GM21367 (cell line): ENCODE measurements around the gene SIVA1.

ENCODE experiments used
- ATAC-seq: cut with Tn5 transposase; IDR thresholded peaks from one replicate; pipeline ENCODE4 v1.9.1; 2021; ENCODE audit not compliant: unreplicated experiment

The SIVA1 gene

DNA sequence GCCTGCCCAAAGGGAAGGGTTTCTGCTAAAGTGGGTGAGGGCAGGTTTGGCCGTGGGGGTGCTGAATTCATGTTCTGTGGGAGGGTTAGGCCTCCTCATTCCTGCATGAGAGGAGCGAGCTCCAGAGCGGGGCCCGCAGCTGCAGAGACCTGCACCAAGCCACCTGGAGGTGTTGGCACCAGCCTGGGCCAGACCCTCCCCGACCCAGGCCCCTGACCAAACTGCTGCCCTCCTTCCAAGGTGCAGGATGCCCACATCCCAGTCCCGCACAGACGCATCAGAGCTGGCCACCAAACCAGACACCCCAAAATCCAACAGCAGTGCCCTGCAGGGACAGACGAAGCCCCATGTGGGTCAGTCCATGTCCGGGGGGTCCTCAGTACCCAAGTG lies 18.4 kb upstream of the SIVA1 start:
- ATAC-seq = no peak

DNA sequence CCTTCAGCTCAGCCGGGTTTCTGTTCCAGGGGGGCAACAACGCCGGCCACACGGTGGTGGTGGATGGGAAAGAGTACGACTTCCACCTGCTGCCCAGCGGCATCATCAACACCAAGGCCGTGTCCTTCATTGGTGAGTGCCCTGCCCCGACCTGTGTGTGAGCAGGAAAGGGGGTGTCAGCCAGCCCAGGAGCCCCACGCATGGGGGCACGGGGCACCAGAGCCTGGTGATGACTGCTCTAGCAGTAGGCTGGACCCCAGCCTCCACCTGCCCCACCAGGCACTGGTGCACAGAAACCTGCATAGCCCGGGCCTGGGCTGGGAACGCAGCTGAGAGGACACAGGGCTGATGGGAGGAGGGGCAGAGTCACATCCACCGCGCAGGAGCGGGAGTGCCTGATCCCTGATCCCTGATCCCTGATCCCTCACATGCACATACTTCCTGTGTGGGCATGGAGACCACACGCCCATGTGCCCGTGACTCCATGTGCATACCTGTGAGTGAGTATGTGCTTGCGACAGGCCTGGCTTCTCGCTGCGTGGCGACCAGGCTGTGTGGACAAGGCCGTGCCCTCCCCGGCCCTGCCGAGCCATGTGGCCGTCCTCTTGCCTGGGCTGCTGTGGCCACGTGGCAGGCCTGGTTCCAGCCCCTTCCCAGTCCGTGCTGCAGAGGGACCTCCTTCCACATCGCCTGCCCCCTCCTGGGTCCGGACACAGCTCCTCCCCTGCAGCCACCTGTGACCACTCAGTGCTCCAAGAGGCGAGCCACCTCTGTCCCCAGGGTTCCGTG lies 17.8 kb upstream of the SIVA1 start:
- no peak for ATAC-seq

DNA sequence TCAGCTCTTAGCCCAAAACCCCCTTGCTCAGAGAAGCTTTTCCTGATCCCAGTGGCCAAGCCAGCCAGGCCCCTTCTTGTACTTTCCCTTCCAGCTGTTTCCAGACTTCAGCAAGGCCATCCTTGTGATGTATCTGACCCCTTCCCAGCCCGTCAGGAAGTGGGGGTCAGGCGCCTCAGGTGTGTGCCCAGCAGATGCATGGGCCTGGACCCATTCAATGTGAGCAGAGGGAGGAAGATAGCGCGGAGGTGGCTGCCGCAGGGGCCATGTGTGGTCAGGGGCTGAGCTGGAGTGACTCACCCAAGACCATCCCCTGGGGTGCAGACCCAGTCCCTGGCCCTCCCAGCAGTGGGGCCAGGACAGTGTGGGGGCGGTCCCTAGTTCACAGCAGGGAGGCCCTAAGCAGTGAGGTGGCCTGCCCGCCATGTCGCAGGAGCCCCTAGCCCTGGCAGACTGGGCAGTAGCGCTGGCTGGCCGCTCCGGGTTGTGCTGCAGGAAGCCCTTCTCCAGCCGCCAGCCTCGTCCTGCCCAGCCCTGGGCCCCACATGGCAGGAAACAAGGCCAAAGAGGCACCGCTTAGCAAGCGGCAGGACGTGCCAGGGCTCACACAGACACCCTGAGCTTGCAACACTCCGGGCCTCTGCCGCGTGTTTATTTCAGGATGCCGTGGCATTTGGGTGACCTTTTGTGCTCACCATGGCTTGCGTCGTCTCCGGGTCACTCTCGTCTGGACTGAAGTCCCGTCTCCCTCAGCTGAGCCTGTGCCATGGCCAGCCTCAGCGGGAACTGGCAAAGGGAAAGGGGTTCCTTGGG lies 16.9 kb upstream of the SIVA1 start:
- no peak for ATAC-seq

DNA sequence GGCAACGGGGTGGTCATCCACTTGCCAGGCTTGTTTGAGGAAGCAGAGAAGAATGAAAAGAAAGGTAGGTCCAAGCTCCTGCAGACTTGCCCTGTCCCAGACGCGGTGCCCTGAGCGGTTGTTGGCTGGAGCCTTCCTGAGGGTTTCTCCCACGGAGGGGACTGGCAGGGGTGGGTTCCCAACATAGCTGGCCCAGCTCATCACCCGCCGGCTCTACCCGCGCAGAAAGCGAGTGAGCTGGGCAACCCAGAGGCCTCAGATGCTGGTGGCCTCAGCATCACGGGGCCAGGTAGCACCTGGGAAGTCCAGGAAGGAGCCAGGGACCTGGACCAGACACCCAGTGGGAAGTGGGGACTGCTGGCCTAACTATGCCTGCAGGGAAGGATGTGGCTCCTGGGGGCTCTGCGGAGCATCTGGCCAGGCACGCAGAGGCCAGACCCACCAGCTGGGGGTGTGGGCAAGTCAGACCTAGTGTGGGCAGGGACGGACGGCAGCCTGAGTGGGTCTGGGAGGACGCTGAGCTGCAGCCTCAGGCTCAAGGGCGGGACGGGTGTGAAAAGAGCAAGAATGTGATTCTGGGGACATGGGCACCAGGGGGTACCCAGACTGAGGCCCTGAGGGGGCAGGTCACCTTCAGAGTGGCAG lies 14.4 kb upstream of the SIVA1 start:
- no peak for ATAC-seq

DNA sequence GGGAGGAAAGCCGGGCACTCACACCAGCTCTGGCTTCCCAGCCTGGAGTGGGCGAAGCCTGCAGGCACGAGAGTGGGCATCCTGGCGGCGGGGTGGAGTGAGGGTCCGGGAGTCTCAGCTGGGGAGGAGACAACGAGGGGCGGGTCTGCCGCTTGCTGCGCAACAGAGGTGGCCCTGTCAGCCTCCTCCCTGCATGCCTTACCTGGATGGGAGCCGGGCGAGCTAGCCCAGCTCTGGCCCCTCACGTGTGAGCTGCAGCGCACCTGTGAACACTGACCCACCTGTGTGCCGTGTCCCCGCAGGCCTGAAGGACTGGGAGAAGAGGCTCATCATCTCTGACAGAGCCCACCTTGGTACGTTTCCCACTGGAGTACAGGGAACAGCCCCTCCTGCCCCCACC lies 13.9 kb upstream of the SIVA1 start:
- no peak for ATAC-seq

DNA sequence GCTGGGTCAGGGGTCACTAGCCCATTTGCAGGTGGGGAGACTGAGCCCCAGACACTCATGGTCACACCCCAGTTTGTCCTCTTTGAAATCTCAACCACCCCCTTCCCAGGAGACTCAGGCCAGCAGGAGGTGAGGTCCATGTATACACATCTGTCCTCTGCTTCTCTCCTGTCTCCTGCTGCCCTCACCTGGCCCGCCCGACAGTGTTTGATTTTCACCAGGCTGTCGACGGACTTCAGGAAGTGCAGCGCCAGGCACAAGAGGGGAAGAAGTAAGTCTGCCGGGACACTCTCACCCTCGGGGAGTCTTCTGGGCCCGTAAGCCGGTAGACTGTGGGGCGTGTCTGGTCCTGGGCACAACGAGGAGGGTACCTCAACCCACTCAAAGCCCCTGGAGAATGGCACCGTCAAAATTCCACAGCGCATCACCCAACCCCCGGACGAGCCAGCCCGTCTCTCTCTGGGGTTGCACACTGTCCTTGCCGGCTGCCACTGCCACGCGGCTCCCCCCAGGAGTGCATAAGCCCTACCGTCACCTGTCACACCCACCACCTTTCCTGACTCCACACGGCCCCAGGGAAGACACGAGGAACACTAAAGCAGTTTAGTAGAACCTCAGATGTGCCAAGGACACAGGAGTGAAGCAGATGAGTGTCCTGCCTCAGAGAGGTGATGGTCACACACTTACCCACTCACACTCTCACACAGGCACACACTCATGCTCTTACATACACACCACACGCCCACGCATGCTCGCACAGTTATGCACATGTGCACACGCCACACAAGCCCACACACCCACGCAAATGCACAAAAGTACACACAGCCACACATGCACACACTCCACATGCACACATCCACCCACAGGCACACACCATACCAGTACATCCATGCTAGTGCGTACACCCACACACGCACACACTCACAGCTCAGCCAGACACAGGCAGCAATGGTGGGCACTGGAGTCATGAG lies 13.1 kb upstream of the SIVA1 start:
- no peak for ATAC-seq

DNA sequence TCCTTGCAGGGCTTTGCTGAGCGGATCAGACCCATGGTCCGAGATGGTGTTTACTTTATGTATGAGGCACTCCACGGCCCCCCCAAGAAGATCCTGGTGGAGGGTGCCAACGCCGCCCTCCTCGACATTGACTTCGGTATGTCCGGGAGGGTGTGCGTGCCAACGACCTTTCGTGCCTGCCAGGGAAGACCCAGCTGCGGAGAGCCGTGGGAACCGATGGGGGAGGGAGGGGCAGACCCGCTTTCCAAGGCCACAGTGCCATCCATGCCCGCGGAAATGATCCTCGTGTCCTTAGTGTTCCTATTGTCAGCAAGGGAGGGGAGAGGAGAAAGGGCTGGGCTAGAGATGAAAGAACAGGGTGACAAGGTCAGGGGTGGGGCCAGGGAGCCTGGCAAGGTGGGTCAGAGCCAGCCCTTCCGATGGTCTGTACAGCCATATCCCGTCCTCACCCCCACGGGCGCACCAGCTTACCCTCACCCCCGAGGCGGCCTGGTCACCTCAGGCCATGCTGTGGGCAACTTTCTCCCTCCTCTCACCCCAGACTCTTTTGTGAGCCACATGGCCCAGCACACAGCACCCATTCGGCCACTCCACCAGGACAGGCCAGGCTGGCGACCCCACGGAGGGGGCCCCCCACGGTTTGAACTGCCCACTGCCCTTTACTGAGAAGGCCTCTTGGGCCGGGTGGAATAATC lies 11.7 kb upstream of the SIVA1 start:
- ATAC-seq = no peak

DNA sequence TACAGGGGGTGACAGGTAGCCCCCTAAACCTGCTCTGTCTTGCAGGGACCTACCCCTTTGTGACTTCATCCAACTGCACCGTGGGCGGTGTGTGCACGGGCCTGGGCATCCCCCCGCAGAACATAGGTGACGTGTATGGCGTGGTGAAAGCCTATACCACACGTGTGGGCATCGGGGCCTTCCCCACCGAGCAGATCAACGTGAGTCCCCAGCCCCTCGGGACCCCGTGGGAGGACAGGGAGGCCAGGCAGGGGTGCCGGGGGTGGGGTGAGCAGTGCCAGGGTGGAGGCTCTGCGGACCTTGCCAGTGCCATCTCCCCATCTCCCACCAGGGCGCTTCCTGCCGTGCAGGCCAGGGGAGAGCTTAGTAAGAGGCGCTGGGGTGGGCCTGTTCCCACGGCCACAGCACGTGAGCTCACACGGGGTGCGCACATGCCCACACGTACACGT lies 11.1 kb upstream of the SIVA1 start:
- ATAC-seq = no peak

DNA sequence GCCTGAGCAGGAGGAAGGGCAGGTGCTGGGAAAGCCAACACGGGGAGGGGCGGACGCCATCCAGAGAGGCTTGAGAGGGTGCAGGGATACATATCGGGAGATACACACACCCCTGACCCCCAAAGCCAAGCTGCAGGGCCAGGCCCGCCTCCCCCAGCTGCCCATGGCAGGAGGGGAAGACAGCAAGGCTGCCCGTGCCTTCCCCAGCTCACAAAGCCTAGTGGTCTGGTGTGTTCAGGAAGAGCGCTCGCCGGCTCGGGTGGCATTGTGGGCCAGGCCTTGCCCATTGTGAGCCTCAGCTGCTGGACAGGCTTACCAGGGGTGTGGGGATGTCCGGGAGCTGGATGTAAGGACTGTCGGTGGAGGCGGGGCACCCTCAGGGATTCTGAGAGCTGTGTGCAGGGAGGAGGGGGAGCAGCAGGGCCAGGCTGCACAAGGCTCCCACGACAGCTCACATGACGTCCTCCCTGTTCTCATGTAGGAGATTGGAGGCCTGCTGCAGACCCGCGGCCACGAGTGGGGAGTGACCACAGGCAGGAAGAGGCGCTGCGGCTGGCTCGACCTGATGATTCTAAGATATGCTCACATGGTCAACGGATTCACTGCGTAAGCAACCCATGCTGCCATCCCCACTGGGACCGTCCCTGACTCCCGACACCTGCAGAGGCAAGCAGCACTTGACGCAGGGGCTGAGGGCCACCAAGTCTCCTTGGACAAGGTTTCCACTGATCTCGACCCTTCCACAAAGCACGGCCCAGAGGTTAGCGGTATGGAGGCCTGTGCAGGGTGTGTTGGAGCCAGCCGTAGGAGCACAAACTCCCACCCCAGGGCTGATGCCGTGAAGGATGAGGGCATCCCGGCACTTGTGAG lies 10.1 kb upstream of the SIVA1 start:
- ATAC-seq = no peak

DNA sequence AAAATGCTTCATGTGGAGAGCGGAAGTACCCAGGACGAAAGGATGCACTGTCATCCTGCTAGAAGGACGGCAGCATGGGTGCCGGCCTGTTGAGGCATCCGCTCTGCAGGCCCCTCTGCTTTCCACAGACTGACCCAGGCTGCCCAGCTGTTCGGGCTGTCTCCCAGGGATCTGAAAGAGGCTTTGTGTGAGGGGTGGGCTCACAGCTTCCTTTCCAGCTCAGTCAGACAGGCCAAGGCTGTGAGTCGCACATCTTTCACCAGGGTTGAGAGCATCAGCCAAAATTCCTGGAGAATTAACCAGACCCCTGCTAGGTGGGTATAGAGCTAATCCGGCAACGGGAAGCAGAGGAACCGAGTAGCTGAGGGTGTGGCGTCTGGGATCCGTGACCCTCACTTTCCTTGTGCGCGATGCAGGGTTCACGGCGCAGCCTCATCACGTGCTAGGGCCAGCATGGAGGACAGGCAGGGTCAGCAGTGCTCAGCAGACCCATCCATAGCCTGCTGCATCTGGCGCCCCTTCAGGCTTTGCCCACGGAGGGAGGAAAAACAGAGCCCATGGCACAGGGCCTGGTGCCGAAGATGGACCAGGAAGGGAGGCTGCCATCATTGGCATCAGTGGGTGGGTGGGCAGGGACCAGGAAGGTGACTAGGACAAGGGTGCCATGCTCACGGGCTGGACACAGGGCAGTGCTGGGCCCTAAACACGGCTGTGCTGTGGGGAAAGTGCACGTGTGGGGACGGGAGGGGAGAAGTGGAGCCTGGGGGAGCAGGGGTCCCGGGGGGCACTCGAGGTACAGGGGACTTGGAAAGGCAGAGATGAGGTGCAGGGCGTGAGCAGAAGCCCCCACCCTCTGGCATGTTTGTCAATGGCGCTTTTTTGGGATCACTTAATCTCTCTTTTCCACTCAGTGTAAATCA lies 9.2 kb upstream of the SIVA1 start:
- ATAC-seq = no peak

DNA sequence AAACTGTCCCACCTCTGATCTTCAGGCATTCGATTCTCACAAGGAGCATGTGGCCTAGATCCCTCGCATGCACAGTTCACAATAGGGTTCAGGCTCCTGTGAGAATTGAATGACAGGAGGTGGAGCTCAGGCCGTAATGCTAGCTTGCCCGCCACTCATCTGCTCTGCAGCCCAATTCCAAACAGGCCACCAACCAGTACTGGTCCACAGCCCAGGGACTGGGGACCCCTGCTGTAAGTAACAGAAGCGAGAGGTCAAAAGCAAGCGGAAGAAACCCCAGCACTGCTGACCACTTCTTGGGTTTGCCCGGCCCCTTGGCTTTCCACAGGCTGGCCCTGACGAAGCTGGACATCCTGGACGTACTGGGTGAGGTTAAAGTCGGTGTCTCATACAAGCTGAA lies 8.5 kb upstream of the SIVA1 start:
- no peak for ATAC-seq

DNA sequence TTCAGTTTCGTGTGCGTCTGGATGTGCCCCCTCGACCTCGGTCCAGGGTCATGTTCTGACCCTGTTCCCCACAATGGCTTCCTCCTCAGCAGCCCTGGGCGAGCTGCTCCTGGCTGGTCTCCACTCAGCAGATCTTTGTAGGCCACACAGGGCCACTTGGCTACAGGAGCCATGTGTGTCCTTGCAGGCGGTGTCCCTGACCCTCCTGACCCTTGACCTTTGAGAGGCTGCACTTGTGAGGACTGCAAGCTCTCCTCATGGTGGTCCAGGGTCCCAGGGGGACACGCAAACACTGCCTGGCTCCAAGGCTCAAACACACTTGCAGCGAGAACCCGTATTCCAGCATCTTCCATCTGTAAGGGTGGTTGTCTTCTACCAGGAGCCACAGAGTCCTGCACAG lies 7.5 kb upstream of the SIVA1 start:
- ATAC-seq = no peak

DNA sequence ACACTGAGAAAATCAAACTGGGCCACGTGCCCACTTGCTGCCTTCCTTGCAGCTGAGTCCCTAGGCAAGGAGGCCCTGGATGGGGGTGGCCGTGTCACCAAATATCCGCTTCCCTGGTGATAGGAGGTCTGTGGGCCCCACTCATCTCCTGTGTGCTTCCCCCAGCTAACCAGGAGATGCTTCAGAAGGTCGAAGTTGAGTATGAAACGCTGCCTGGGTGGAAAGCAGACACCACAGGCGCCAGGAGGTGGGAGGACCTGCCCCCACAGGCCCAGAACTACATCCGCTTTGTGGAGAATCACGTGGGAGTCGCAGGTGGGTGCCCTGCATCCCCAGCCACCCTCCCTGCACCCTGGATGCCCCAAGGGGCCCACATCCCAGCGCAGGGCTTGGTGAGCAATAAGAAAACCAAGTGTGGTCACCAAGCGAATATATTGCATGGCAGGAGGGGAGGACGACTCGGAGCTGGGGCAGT lies 6.8 kb upstream of the SIVA1 start:
- ATAC-seq = no peak

DNA sequence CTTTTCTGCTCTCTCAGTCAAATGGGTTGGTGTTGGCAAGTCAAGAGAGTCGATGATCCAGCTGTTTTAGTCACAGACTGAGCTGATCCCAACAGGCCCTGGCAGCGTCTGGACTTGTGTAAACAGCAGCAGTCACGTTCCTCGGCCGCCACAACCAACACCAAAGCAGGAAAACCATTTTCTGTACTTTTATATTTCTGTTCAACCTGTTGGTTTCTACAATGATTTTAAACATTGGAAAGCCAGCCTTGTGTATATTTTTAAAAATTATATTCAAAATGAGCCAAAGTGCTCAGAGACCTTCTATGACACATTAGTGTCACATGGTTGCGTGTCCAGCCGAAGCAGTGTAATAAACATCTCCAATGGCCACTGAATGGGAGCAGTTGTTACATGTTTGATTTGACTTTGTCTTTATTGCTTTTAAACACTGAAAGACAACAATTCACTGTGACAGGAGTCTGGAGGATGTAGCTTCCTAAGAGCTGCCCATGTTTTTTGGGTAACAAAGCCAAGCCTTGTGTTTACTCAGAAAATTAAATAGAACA lies 5.9 kb upstream of the SIVA1 start:
- ATAC-seq = no peak

DNA sequence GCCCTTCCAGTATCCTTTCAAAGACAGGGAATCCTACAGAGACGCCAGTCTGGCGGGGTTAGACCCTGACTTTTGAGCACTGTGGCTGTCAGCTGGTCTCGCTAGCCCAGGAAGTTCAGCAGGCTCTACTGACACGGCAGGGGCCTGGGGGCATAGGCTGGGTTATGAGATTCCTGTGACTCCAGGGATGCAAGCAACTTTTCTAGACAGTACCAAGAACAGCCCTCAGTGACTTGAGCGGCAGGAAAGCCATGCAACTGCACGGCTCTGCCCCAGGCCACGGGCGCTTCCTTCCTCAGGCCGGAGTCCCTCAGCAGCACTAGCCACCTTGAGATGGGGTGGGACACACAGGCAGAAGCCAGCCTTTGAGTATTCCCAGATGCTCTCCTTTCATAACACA lies 5.1 kb upstream of the SIVA1 start:
- ATAC-seq = no peak

DNA sequence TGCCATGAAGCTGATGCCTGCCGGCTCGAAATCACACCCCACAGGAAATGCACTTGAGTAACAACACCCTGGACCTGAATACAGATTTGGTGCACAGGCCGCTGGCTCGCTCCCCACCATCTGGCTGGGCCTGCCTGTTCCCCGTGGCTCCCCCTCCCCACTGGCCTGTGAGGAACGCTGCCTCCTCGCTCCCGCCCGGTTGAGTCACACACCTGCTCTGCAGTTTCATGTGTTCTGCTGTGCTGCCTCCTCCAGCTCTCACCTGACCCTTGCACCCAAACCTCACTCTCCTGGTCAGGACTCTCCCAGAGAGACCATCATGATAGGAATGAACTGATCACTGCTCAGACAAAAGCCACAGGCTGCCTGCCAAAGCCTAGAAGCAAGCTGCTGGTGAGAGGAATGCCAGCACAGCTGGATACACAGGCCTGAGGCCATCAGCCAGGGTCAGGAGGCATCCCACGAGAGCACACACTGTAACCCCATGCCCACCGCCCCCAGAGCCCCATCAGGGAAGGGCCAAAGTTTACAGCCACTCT lies 3.8 kb upstream of the SIVA1 start:
- no peak for ATAC-seq

DNA sequence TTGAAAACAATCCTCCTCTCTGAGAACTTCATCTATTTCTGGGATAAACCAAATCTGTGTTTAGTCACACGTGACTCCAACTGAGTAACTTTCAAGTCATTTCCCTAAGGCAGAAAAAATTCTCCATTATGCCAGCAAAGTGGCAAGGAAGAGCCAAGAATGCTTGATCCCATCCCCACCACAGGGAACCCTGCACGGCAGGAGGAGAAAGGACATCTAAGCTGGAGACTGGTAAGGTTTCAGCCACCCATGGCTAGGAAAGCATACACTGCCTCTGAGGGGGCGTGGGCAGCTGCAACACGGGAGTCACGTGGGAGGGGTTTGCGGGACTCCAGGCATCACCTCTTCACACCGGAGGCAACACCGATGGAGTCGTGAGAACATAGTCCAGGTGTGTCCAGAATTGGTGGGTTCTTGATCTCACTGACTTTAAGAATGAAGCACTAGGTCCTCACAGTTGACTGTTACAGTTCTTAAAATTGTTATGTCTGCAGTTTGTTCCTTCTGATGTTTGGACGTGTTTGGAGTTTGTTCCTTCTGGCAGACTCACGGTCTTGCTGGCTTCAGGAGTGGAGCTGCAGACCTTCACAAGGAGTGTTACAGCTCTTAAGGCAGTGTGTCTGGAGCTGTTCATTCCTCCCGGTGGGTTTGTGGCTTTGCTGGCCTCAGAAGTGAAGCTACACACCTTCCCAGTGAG lies 2.7 kb upstream of the SIVA1 start:
- no peak for ATAC-seq
